OCI-LY7 (cell line): ENCODE results near the gene JPH2.
"Not testable (repeated sequence)": the region's sequence is repeated elsewhere in the genome, so short reads cannot be mapped to it uniquely, and the experiment has no call there.

Source experiments
- CTCF ChIP-seq: fragments of 200-600 bp; sonication (generic); conservative IDR thresholded peaks from 2 replicates; pipeline ENCODE4 v1.5.1; 2014; ENCODE audit warnings: mild to moderate bottlenecking, antibody characterized with exemption, low read length, moderate library complexity, mixed read lengths
- EZH2phosphoT487 ChIP-seq: fragments of 200-600 bp; sonication (generic); IDR thresholded peaks from 2 replicates; pipeline ENCODE4 v1.6.1; 2018; ENCODE audit warnings: low read depth, borderline replicate concordance, mild to moderate bottlenecking, mixed run types, antibody characterized with exemption, low read length, moderate library complexity, mixed read lengths

- TF ChIP-seq CTCF, EZH2phosphoT487: not testable (repeated sequence)
Observed at GRCh38 chr20:44232469-44232856, 45.5 kb upstream of the JPH2 start.
